SK-N-SH treated with all-trans-retinoic acid at 6 μM for 48 hours (cell line): ENCODE results near the gene MKS1.

Experiments
- ATAC-seq: fragments of 200-7000 bp; cut with Tn5 transposase; 3 replicates; pipeline ENCODE4 v1.9.1; 2020; ENCODE audit warnings: mild to moderate bottlenecking, moderate library complexity
- ARNTL ChIP-seq: fragments of 450-650 bp; formaldehyde crosslinking; IDR thresholded peaks from 2 replicates; pipeline ENCODE4 v1.5.0; 2020; ENCODE audit warnings: low read depth, mild to moderate bottlenecking, moderate library complexity, borderline replicate concordance
- CSDC2 ChIP-seq: fragments of 250-450 bp; sonication (Bioruptor Pico); IDR thresholded peaks from 2 replicates; pipeline ENCODE4 v1.5.0; 2020; ENCODE audit warnings: mild to moderate bottlenecking, moderate library complexity
- GLIS3 ChIP-seq: fragments of 250-450 bp; sonication (Bioruptor Pico); IDR thresholded peaks from 2 replicates; pipeline ENCODE4 v1.5.0; 2020; ENCODE audit warnings: mild to moderate bottlenecking, moderate library complexity
- ISL1 ChIP-seq: fragments of 250-450 bp; sonication (Bioruptor Pico); IDR thresholded peaks from 2 replicates; pipeline ENCODE4 v2.1.2; 2022; ENCODE audit warnings: mild to moderate bottlenecking, moderate library complexity
- OSR1 ChIP-seq: fragments of 250-450 bp; sonication (Bioruptor Pico); IDR thresholded peaks from 2 replicates; pipeline ENCODE4 v1.8.0; 2022; ENCODE audit warnings: moderate library complexity, mild to moderate bottlenecking, inconsistent platforms
- PPARA ChIP-seq: fragments of 250-450 bp; sonication (Bioruptor Pico); IDR thresholded peaks from 2 replicates; pipeline ENCODE4 v1.5.0; 2020; ENCODE audit warnings: mild to moderate bottlenecking, borderline replicate concordance
- SNAI2 ChIP-seq: fragments of 250-450 bp; sonication (Bioruptor Pico); IDR thresholded peaks from 2 replicates; pipeline ENCODE4 v1.5.0; 2020; ENCODE audit warnings: mild to moderate bottlenecking, moderate library complexity
- TCF4 ChIP-seq: fragments of 250-450 bp; sonication (Bioruptor Pico); IDR thresholded peaks from 2 replicates; pipeline ENCODE4 v1.8.0; 2021; ENCODE audit warnings: mild to moderate bottlenecking, moderate library complexity, borderline replicate concordance
- TOX ChIP-seq: fragments of 250-450 bp; sonication (Bioruptor Pico); IDR thresholded peaks from 2 replicates; pipeline ENCODE4 v1.8.0; 2021; ENCODE audit warnings: mild to moderate bottlenecking, moderate library complexity, borderline replicate concordance
- ZC3H10 ChIP-seq: fragments of 250-450 bp; sonication (Bioruptor Pico); IDR thresholded peaks from 2 replicates; pipeline ENCODE4 v1.5.1; 2021; ENCODE audit warnings: mild to moderate bottlenecking, moderate library complexity
- ZFP3 ChIP-seq: fragments of 250-450 bp; sonication (Bioruptor Pico); IDR thresholded peaks from 2 replicates; pipeline ENCODE4 v1.5.0; 2020; ENCODE audit warnings: mild to moderate bottlenecking, moderate library complexity
- ZFP30 ChIP-seq: fragments of 450-650 bp; formaldehyde crosslinking; IDR thresholded peaks from 2 replicates; pipeline ENCODE4 v1.5.0; 2022; ENCODE audit warnings: mild to moderate bottlenecking, moderate library complexity
- ZNF565 ChIP-seq: fragments of 450-650 bp; formaldehyde crosslinking; conservative IDR thresholded peaks from 2 replicates; pipeline ENCODE4 v1.5.0; 2020; ENCODE audit warnings: low read depth, mild to moderate bottlenecking, moderate library complexity
- ZNF70 ChIP-seq: fragments of 450-650 bp; formaldehyde crosslinking; IDR thresholded peaks from 2 replicates; pipeline ENCODE4 v1.5.0; 2020; ENCODE audit warnings: mild to moderate bottlenecking, moderate library complexity
- ZNF8 ChIP-seq: fragments of 450-650 bp; formaldehyde crosslinking; IDR thresholded peaks from 2 replicates; pipeline ENCODE4 v1.5.0; 2020; ENCODE audit warnings: mild to moderate bottlenecking, moderate library complexity
- TF ChIP-seq, protein P1 (sequence below): fragments of 250-450 bp; sonication (Bioruptor Pico); IDR thresholded peaks from 2 replicates; pipeline ENCODE4 v1.8.0; 2021; ENCODE audit warnings: low read depth, mild to moderate bottlenecking, moderate library complexity, borderline replicate concordance
- TF ChIP-seq, protein P2 (sequence below): fragments of 250-450 bp; sonication (Bioruptor Pico); IDR thresholded peaks from 2 replicates; pipeline ENCODE4 v1.5.1; 2021; ENCODE audit warnings: mild to moderate bottlenecking, moderate library complexity
- TF ChIP-seq, protein P3 (sequence below): fragments of 250-450 bp; sonication (Bioruptor Pico); IDR thresholded peaks from 2 replicates; pipeline ENCODE4 v1.8.0; 2020; ENCODE audit warnings: mild to moderate bottlenecking, moderate library complexity, borderline replicate concordance
- TF ChIP-seq, protein P4 (sequence below): fragments of 250-450 bp; sonication (Bioruptor Pico); IDR thresholded peaks from 2 replicates; pipeline ENCODE4 v1.5.1; 2020; ENCODE audit warnings: low read depth, mild to moderate bottlenecking, moderate library complexity

The MKS1 gene

DNA sequence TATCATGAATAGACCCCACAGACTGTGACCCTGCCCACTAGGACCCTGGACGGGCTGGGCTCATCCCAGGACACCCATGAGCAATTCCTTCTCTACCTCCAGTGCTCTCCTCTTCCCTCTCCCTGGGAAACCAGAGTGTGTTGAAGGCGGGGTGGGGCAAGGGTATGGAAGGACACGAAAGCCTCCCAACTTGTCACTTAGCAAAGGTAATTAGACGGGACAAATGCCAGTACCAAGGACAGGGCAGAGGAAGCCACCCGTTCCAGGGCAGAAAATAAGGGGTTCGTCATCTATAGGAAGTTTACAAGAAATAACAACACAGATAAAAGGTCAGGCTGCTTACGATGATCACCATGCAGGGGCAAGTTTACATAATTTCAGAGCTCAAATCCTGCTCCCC, 31.4 kb downstream of the MKS1 start:
- no peak for ATAC-seq
- TF ChIP-seq ZC3H10 (no peak), ZNF8 (CRISPR knock-in tag) (no peak), TOX (CRISPR knock-in tag) (no peak)

DNA sequence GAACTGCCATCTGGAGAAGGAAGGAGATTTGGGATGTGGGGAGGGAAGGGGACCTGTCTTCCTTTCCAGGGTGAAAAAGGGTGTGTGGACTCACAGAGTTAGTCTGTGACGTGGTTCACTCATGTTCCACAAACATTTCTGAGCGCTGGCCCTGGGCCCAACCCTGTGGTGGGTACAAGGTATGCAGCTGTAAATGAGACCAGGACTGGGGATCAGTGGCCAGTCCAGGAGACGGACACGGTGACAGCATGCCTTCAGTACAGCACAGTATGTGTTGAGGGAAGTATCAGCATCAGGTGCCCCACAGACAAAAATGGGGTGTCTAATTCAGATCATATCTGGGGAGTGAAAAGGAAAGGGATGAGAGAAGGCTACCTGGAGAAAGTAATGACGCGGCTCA, 32.0 kb downstream of the MKS1 start:
- ATAC-seq = no peak
- TF ChIP-seq, protein P1, sequence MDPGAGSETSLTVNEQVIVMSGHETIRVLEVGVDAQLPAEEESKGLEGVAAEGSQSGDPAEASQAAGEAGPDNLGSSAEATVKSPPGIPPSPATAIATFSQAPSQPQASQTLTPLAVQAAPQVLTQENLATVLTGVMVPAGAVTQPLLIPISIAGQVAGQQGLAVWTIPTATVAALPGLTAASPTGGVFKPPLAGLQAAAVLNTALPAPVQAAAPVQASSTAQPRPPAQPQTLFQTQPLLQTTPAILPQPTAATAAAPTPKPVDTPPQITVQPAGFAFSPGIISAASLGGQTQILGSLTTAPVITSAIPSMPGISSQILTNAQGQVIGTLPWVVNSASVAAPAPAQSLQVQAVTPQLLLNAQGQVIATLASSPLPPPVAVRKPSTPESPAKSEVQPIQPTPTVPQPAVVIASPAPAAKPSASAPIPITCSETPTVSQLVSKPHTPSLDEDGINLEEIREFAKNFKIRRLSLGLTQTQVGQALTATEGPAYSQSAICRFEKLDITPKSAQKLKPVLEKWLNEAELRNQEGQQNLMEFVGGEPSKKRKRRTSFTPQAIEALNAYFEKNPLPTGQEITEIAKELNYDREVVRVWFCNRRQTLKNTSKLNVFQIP (CRISPR knock-in tag) = no peak
- no peak for TF ChIP-seq ARNTL
- no peak for TF ChIP-seq ZNF565 (CRISPR knock-in tag)
- no peak for TF ChIP-seq PPARA (CRISPR knock-in tag)
- no peak for TF ChIP-seq ZFP30 (CRISPR knock-in tag)
- no peak for TF ChIP-seq TCF4
- TF ChIP-seq, protein P2, sequence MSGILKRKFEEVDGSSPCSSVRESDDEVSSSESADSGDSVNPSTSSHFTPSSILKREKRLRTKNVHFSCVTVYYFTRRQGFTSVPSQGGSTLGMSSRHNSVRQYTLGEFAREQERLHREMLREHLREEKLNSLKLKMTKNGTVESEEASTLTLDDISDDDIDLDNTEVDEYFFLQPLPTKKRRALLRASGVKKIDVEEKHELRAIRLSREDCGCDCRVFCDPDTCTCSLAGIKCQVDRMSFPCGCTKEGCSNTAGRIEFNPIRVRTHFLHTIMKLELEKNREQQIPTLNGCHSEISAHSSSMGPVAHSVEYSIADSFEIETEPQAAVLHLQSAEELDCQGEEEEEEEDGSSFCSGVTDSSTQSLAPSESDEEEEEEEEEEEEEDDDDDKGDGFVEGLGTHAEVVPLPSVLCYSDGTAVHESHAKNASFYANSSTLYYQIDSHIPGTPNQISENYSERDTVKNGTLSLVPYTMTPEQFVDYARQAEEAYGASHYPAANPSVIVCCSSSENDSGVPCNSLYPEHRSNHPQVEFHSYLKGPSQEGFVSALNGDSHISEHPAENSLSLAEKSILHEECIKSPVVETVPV = no peak
- TF ChIP-seq, protein P3, sequence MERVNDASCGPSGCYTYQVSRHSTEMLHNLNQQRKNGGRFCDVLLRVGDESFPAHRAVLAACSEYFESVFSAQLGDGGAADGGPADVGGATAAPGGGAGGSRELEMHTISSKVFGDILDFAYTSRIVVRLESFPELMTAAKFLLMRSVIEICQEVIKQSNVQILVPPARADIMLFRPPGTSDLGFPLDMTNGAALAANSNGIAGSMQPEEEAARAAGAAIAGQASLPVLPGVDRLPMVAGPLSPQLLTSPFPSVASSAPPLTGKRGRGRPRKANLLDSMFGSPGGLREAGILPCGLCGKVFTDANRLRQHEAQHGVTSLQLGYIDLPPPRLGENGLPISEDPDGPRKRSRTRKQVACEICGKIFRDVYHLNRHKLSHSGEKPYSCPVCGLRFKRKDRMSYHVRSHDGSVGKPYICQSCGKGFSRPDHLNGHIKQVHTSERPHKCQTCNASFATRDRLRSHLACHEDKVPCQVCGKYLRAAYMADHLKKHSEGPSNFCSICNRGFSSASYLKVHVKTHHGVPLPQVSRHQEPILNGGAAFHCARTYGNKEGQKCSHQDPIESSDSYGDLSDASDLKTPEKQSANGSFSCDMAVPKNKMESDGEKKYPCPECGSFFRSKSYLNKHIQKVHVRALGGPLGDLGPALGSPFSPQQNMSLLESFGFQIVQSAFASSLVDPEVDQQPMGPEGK (CRISPR knock-in tag) = no peak
- no peak for TF ChIP-seq ISL1 (CRISPR knock-in tag)
- TF ChIP-seq SNAI2 (CRISPR knock-in tag) = no peak
- TF ChIP-seq CSDC2 (CRISPR knock-in tag) = no peak
- no peak for TF ChIP-seq ZNF8 (CRISPR knock-in tag)
- TF ChIP-seq TOX (CRISPR knock-in tag) = no peak

DNA sequence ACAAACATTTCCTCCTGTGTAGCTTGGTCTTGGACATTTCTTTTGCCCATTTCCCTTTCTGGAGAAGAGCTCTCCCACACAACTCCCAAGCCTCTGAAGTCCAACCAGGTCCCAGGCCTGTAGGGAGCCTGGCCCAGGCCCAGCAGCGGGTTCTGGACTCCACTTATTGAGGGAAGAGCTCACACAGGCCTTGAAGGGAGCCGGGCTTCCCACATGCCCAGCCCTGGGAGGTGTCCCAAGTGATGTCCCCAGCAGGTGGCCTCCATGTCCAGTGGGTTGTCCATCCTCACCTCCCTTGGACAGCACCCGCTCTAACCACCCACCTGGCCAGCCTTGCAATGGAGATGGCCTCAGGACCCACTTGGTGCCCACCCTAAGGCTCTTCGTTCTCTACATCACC, 32.5 kb downstream of the MKS1 start:
- ATAC-seq = no peak
- TF ChIP-seq GLIS3 (CRISPR knock-in tag) = no peak
- TF ChIP-seq, protein P1 (CRISPR knock-in tag) = no peak
- no peak for TF ChIP-seq OSR1 (CRISPR knock-in tag)
- no peak for TF ChIP-seq ZFP30 (CRISPR knock-in tag)
- no peak for TF ChIP-seq ISL1 (CRISPR knock-in tag)
- TF ChIP-seq, protein P4, sequence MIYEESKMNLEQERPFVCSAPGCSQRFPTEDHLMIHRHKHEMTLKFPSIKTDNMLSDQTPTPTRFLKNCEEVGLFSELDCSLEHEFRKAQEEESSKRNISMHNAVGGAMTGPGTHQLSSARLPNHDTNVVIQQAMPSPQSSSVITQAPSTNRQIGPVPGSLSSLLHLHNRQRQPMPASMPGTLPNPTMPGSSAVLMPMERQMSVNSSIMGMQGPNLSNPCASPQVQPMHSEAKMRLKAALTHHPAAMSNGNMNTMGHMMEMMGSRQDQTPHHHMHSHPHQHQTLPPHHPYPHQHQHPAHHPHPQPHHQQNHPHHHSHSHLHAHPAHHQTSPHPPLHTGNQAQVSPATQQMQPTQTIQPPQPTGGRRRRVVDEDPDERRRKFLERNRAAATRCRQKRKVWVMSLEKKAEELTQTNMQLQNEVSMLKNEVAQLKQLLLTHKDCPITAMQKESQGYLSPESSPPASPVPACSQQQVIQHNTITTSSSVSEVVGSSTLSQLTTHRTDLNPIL (CRISPR knock-in tag) = no peak
- TF ChIP-seq ZNF8 (CRISPR knock-in tag) = no peak
- TF ChIP-seq, protein P2 = no peak
- no peak for TF ChIP-seq ZNF70

DNA sequence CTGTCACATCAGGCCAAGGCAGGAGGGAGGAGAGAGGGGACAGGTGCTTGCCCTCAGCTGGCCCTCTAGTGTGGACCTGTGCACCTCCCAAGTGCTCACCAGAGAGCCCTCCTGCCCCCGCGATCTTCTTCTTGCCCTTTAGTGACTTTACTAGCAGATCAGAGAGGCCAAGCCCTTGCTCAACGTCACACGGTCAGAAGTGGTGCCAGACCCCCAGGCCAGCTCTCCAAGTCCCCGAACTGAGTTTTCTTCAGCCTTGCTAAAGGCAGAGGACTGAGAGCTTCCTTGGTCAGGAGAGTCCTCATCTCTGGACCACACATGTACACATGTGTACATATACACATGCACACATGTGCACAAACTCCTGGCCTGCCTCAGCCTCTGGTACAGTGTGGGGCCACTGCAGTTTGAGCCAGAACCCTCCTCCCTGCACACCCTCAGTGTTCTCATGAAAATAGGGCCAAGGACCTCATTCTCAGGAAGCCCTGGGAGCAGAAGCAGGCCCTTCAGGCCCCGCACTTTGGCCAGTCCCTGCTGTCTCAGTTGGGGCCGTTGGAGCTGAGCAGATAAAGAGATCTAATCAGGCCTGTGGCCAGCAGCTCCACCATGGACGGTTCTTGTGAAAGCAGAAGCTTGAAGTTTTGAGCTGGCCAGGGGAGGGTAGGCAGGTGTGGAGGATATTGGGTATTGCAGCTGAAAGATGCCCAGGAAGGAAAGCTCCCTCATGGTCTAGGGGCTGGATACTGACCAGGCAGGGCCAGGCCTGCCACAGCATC, 33.9 kb downstream of the MKS1 start:
- ATAC-seq = no peak
- TF ChIP-seq ARNTL (no peak), ZFP30 (CRISPR knock-in tag) (no peak), ZFP3 (no peak), CSDC2 (CRISPR knock-in tag) (no peak), ZNF8 (CRISPR knock-in tag) (no peak), PPARA (CRISPR knock-in tag) (no peak), ZNF70 (no peak), TCF4 (no peak), ZNF565 (CRISPR knock-in tag) (no peak), SNAI2 (CRISPR knock-in tag) (no peak), OSR1 (CRISPR knock-in tag) (no peak)
- TF ChIP-seq, protein P3 (CRISPR knock-in tag) = no peak
- TF ChIP-seq, protein P1 (CRISPR knock-in tag) = no peak
- TF ChIP-seq, all 23 proteins: peak for 0
